NCI-H748 treated with DMSO at 0.1 percent for 48 hours (cell line): ENCODE measurements around the gene NPEPL1.
A peak's percentile ranks its signal among the peaks of the same experiment; 100 is the strongest.
"Not testable (repeated sequence)": the region's sequence is repeated elsewhere in the genome, so short reads cannot be mapped to it uniquely, and the experiment has no call there.

Source experiments
- DNase-seq: peaks from one replicate; lab custom pipeline; 2025; lab: John Stamatoyannopoulos, UW

NPEPL1 gene, protein sequence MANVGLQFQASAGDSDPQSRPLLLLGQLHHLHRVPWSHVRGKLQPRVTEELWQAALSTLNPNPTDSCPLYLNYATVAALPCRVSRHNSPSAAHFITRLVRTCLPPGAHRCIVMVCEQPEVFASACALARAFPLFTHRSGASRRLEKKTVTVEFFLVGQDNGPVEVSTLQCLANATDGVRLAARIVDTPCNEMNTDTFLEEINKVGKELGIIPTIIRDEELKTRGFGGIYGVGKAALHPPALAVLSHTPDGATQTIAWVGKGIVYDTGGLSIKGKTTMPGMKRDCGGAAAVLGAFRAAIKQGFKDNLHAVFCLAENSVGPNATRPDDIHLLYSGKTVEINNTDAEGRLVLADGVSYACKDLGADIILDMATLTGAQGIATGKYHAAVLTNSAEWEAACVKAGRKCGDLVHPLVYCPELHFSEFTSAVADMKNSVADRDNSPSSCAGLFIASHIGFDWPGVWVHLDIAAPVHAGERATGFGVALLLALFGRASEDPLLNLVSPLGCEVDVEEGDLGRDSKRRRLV

DNA sequence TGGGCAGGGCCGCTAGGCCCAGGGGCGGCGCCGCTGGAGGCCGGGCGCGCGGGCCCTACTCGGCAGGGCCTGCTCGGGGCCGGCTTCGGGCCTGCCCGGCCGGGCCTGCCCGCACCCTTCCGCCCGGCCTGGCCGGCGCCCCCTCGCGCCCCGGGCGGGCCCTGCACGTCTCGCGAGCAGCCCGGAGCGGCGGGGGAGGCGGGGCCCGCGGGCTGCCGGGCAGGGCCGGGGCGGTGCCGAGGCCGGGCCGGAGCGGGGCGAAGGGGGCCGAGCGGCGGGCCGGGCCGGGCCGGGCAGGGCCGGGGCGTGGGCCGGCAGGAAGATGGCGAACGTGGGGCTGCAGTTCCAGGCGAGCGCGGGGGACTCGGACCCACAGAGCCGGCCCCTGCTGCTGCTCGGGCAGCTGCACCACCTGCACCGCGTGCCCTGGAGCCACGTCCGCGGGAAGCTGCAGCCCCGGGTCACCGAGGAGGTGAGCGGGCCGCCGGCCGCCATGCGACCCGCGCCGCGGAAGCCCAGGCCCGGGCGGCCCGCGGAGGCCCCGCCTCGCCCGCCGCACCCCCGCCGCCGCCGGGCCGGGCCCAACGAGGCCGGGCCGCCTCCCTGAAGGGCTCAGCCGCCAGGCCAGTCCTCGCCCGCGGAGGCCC is at the start of gene NPEPL1:
Gene NPEPL1 (plus strand): TSS at position 222 of the 647 bp plus-strand sequence. CDS start 101 bp downstream, at position 323.
- no peak for DNase-seq

DNA sequence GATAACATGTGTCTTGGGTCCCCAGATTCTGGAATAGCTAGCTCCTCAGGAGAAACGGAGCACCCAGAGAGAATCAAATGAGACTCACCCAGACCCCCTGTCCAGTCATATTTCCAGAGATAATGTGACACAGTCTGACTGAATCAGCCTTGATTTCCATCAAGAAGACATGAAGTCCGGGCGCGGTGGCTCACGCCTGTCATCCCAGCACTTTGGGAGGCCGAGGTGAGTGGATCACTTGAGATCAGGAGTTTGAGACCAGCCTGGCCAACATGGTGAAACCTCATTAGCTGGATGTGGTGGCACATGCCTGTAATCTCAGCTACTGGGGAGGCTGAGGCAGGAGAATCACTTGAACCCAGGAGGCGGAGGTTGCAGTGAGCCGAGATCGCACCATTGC is 49.7 kb upstream of the NPEPL1 start:
- DNase-seq: not testable (repeated sequence)

DNA sequence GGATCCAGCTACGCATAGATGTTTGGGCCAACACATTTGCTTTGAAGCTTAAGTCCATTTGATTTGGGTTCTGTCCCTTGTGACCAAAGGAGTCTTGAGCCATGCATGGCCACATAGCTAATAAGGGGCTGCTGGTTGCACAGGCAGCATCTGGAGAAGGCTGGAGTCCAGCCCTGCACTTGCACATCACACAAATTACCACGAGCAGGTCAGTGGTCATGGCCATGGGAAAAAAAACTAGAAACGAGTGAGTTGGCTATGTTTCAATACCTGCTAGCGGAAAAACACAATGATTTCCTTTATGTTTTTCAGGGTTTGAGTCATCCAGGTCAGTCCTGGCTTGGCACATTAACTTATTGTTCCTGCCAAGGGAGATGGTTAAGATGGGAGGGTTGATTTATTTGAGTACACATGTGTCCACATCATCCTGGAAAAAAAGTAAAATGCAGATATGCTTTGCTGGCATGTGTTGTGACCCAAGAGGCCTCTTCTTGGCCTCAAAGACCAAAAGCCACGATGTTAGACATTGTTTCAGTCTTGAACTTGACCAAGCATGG is 47.1 kb upstream of the NPEPL1 start:
- no peak for DNase-seq

DNA sequence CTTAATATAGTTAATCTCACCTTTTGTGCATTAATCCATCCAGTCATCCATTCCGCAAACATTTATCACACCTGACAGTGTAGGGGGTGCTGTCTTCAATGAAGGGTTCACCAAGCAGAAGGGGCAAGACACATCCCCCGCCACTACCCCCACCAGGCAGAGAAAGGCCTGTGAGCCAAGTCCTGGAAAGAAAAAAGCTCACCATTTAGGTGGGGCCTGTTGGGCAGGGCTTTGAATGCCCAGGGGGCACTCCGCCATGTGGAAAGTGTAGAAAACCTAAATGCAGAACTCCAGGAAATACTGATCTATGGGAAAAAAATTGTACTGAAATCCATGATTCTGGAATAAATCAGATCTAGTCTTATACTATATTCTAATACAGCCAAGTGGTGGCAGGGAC is 46.3 kb upstream of the NPEPL1 start:
- DNase-seq: no peak

DNA sequence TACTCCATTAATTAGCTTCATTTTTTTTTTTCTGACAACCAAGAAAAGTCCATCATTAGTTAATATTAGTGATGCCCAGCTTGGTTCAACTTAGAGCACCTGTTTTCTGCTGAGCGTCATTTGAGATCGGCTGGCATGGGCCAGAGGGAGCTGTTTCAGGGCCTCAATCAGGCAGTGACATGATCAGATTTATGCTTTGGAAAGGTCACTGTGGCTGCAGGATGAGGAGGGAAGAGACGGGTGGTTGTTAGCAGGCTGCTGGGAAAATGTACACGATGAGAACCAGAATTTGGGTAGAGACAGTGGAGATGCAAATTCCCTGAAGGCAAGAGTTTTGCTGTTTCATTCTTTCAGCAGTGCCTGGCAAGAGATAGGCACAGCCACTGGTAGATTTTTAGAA is 45.9 kb upstream of the NPEPL1 start:
- no peak for DNase-seq

DNA sequence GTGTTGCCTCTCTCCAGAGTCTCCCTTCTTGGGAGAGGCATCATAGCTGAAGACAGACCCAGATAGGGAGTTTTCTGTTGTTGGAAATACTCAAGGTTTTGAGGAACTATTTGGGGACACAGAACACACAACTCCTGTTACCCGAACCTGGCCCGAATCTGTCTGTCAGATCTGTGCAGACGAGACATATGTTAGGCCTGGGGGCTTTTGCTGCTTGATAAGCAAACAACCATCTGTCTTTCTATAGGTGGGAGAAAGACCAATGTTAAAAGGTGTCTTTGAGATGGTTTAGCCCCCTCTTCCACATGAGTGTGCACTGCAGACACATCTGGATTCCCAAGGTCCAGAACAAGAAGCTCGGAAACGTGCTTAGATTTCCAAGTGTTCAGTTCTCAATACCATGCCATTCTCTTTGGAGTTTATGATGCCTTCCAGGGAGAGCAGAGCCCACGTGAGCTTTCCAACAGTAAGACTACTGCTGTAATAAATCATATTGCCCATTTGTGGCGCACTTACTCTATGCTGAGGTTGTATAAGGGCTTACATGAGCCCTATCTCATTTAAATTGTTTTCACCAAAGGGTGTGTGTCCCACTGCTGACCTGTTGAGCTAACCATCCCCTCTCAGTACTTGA is 45.3 kb upstream of the NPEPL1 start:
- DNase-seq: no peak

DNA sequence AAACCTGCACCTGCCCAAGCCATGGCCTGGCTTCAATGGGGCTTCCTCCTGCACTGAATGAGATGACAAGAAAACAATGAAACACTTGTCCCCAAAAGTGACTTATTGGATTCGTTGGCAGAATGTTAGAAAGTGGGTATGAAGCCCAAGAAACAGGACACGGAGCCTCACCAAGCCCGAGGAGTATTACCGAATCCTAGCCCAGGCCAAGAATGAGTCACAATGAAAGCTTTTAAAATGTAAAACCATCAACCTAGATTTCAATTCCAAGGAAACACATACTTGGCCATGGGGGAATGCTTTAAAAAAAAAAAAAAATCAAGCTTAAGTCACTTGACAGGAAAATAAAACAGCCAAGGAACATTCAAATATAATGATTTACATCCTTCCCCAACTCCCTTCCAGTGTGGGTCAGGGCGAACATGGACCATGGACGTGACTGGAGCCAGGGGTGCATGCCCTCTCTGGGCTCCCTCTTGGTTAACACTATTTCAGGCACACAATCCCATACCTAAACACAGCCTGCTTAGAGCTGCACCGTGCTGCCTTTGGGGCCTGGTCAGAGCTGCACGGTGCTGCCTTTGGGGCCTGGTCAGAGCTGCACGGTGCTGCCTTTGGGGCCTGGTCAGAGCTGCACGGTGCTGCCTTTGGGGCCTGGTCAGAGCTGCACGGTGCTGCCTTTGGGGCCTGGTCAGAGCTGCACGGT is 44.7 kb upstream of the NPEPL1 start:
- no peak for DNase-seq

DNA sequence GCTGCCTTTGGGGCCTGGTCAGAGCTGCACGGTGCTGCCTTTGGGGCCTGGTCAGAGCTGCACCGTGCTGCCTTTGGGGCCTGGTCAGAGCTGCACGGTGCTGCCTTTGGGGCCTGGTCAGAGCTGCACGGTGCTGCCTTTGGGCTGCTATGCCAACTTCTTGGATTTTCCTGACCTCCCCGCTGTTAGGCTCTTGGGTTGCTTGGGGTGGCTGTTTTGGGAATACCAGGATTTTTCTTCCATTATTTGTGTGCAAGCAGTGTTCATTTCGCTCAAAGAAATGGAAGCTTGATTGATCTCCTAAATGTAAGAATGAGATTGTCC is 44.1 kb upstream of the NPEPL1 start:
- not testable (repeated sequence) for DNase-seq

DNA sequence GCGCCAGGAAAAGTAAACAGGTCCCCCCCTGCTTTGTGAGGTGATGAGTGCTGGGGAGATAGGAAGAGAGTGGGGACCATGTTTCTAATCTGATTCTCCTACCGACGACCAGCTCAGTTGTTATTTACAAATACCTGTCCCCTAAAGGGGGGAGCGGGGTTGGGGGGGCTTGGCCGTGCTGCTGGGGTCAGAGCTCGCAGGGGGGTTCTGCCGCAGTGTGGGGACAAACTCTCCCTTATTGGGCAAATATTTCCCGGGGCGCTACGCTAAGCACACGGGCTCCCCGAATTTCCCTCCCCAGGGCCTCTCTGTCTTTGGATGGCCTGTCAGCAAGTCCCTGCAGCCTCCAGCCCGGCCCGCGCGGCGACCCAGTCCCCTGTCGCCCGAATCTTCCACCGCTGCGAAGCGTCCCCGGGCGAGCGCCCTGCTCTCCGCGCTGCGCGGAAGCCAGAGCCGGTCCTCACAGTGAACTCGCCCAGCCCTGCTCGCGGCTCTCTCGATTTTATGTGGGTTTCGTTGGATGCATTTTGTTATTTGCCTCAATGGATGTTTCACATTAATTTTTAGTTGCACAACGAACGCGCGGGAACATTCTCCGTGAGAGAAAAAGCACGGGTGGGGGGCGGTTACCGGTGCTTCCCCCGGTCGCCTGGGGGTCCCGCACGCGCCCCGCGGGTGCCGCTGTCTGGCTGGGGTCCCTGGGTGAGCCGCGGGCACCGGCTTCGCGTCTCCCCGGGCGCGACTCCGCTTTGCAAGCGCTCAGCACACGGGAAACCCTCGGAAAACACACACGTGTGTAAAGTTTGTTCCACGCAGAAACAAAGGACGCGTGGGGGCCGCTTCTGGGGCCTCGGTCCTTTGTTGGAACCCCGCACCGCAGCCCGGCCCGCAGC is 43.1 kb upstream of the NPEPL1 start:
- DNase-seq: no peak

DNA sequence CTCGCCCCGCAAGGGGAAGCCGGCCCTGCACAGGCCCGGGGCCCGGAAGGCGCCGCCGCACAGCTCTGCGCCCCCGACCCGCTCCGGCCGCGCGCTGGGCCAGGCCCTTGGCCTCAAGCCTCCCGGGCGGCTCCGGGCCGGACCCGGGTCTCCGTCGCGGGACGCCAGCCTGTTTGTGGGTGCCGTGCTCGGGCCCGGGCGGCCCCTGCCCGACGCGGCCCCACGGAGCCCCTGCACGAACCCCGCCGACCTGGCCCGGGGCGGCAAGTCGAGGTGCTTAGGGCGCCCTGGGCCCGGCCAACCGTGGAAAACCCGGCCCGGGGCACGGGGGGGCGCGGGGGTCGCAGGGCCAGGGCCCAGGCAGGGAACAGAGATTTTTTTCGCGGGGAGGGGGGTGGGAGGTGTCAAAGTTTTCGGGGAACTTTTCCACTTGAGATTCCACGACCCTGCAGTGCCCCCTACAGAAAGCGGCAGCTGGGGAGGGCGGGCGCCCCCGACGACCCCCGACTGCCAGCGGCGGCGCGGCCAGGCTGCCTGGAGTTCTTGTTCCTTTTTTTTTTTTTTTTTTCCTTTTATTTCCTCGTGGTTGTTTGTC is 42.3 kb upstream of the NPEPL1 start:
- no peak for DNase-seq

DNA sequence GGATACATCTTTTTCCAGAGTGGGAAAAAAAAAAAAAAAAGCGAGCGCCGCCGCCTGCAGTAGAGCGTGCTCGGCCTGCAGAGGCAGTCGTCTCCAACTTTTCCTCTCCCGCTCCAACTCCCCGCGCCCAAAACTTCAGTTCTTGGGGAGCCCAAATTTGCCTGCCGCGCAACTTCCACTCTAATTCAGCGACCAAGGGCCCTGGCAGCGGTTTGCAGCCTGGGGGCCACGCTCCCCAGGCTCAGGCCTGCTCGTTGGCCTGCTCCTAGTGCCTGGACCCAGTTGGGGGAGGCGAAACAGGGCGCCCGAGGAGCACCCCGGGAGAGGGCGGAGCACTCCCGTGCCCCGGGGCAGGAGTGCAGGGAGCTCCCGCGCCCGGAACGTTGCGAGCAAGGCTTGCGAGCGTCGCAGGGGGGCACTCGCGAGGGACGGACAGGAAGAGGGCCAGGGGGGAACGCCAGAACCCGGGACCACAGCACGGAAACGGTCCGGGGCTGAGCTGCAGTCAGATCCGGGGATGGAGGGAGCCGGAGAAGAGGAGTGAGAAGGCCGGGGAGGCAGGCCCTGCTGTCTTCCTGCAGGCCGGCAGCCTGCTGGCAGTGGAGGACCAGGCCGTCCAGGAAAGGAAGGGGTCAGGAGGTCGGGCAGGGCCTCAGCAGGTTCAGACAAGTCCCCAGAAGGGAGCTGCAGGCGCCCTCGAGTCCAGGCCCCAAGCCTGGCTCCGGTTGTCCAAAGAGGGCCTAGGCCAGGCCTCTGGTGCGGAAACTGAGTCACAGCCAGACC is 41.6 kb upstream of the NPEPL1 start, which contains the start of gene STX16:
Gene STX16 (plus strand): TSS at position 508 of the 783 bp plus-strand sequence. CDS start 724 bp downstream, outside the sequence.
- DNase-seq: peak; percentile 54

DNA sequence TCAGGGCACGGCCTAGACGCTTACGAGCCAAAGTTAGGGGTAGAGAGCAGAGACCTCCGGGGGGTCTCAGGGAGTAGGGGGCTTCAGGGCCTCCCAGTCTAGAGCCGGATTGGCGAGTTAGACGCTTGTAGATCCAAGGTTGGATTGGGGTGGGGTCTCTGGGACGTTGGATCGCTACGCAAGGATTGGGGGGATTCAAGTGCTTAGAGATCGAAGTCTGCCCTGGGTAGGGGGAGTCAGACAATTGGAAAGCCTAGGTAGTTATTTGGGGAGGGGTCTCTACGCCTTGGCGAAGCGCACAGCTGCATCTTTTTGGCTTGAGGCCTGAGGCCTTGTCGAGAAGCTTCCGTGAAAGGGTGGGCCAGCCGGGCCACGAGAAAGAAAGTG is 41.0 kb upstream of the NPEPL1 start:
- no peak for DNase-seq

DNA sequence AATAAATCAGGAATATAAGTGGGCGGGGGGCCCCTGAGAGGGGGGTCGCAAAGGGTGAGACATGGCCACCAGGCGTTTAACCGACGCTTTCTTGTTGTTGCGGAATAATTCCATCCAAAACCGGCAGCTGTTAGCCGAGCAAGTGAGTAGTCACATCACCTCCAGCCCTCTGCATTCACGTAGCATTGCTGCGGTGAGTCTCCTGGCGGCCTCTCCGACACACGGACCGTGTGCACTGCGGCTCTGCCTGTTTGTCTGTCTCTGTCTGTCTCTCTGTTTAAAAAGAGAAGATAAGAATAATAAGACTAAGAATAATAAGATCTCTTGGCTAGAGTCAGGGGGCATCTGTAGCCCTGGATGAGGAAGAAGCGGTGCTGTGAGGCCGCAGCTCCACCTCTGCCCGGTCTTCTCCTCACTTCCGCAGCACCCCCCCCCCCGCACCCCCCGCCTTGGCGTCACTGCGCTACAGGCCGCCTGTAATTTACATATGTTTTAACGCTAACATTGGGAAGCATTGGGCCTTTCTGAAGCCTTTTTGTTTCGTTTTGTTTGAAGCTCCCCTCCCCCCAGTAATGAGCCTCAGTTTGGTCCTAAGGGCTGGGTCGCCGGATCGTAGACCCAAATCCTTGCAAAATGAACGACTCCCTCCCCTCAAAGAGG is 40.5 kb upstream of the NPEPL1 start:
- peak; percentile 33 for DNase-seq

DNA sequence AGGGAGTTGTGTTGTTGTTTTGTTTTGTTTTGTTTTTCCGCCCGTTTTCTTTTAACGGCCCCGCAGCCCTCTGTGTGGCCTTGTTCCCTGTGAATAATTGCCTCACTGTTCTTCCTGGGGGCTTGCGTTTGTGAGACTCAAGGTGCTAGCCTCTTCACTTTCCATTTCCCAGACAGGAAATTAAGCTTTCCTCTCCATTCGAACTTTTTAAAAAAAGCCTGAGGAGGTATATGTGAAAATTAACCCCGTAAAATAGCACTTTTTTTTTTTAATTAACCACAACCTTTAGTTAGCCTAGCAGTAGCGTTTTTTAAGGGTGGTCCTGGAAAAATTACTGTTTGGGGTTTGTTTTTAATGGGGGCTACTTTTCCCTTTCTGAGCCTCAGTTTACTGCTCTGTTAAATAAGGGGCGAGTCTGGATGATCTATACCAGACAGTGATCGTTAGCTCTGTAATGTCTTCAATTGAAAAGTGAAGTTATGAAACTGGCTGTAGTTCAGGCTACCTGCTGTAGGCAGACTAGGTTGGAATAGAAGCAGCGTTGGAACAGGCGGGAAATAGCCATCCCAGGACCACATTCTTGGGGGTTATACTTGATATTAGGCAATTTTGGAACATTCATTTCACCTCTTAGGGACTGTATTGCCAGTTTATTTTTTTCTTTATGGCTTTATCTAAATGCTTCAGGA is 39.9 kb upstream of the NPEPL1 start:
- DNase-seq: no peak

DNA sequence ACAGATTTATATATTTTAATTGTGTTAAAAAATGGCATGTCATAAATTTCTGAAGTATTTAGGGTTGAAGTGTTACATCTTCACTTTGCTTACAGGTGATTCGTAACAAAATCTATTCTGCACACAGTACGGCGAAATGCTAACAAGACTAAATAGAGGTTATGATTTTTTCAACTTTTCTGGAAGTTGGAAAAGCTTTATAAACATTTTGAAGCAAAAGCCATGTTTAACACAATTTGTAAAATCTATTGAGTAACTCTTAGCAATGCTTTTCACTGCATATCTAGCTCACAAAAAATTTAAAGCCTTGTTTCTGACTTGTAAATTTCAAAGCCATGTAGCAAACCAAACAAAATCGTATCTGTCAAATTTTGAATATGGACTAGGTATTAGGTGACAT is 38.3 kb upstream of the NPEPL1 start:
- no peak for DNase-seq

DNA sequence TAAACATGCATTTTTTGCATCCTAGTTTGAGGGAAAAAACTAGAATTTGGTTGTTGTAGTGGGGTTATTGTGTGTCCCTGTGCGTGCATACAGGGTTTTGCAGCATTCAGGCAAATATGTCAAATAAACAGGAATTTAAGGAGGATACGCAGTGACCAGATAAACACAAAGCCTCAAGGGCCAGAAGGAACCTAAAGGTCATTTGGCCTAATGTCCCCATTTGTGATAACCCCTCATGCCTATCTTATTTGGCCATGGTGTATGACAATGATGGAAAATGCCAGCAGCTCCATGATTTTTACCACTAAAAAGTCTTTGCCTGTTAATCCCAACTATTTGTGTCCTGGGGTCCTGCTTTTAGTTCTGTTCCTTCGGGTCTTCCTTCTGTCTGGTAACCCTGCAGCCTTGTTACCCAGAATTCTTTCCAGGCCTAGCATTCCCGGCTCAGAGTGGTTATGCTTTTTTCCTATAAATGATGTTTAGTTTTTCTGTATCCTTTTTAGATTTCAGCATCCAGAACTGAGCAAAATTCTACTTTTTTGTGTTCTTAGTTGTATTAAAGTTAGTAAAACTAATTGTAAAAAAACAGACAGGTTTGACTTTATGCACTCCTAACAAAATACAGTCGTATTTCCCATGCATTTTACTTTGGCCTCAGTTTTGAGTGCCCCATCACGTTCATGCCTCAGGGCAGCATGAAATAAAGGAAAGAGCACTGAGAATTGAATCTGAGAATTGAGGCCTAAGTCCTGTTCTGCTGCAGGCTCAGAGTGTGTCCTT is 37.1 kb upstream of the NPEPL1 start:
- DNase-seq: no peak

DNA sequence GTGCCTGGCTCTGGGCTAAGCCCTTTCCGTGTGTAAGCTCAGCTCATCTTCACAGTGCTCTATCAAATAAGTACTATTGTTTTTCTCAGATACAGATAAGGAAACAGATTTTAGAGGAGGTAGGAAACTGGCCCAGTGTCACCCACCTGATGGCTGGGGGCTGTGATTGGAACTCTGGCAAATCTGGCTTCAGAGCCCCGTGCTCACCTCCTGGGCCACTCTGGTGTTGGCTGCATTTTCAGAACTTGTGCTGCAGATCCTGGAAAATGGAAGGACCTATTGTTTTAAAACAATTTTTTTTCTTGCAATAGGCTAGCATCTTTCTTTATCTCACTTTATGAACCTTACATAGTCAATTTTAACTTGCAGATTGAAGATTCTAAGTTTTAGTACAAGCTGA is 35.8 kb upstream of the NPEPL1 start:
- DNase-seq: no peak

DNA sequence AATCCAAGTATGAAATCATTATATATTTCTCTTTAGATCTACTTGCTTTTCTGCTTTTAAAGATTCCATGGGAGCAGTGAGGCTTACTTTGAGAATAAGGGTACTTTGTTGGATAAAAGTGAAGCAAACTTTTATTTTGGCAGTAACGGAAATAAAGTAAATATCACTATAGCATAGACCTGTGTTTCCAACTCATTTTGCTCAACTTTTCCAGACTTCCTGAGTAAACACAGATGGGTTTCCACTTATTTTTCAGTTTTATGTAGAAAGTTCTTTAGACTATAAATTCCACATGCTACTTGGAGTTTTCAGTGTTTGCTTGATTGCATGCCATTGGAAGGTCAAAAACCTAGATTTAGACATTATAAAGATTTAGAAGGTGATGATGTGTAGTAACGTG is 35.3 kb upstream of the NPEPL1 start:
- no peak for DNase-seq
